Vagina (tissue), 2 donors: ENCODE results near the gene UST.

ENCODE experiments used
- POLR2A ChIP-seq, 2 donors: fragments of 450-650 bp; IDR thresholded peaks; one replicate each; pipeline ENCODE4 v1.6.1; 2017; ENCODE audit warnings: antibody characterized with exemption in 2 of 2, mild to moderate bottlenecking in 2 of 2, moderate library complexity in 2 of 2
- TF ChIP-seq, protein P1 (sequence below), 3 experiments: fragments of 450-650 bp in 2 of 3; fragments of 200-600 bp in 1 of 3; sonication (generic) in 1 of 3; IDR thresholded peaks; one replicate each; pipeline ENCODE4 v1.5.1; 2017 to 2019; ENCODE audit warnings: antibody characterized with exemption in 3 of 3, mild to moderate bottlenecking in 2 of 3, moderate library complexity in 2 of 3

GRCh38 chr6:148800536-148800935 lies 53.7 kb downstream of the UST start:
- TF ChIP-seq, protein P1, sequence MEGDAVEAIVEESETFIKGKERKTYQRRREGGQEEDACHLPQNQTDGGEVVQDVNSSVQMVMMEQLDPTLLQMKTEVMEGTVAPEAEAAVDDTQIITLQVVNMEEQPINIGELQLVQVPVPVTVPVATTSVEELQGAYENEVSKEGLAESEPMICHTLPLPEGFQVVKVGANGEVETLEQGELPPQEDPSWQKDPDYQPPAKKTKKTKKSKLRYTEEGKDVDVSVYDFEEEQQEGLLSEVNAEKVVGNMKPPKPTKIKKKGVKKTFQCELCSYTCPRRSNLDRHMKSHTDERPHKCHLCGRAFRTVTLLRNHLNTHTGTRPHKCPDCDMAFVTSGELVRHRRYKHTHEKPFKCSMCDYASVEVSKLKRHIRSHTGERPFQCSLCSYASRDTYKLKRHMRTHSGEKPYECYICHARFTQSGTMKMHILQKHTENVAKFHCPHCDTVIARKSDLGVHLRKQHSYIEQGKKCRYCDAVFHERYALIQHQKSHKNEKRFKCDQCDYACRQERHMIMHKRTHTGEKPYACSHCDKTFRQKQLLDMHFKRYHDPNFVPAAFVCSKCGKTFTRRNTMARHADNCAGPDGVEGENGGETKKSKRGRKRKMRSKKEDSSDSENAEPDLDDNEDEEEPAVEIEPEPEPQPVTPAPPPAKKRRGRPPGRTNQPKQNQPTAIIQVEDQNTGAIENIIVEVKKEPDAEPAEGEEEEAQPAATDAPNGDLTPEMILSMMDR (IDR thresholded peaks at IDR 0.05), result no peak
- TF ChIP-seq POLR2A (IDR thresholded peaks at IDR 0.05), result no peak
